Body of pancreas (tissue), 4 donors: ENCODE results near the gene ADAMTSL2.

Experiments used
- POLR2A ChIP-seq, 3 donors: fragments of 450-650 bp; IDR thresholded peaks; one replicate each; pipeline ENCODE4 v1.6.1; 2016; ENCODE audit warnings: antibody characterized with exemption in 3 of 3, mild to moderate bottlenecking in 2 of 3
- TF ChIP-seq, protein P1 (sequence below), 7 experiments: fragments of 450-650 bp in 4 of 7; fragments of 200-600 bp in 3 of 7; sonication (generic) in 3 of 7; IDR thresholded peaks; one replicate each; pipeline ENCODE4 v1.5.1; 2016 to 2019; ENCODE audit warnings: antibody characterized with exemption in 7 of 7

DNA sequence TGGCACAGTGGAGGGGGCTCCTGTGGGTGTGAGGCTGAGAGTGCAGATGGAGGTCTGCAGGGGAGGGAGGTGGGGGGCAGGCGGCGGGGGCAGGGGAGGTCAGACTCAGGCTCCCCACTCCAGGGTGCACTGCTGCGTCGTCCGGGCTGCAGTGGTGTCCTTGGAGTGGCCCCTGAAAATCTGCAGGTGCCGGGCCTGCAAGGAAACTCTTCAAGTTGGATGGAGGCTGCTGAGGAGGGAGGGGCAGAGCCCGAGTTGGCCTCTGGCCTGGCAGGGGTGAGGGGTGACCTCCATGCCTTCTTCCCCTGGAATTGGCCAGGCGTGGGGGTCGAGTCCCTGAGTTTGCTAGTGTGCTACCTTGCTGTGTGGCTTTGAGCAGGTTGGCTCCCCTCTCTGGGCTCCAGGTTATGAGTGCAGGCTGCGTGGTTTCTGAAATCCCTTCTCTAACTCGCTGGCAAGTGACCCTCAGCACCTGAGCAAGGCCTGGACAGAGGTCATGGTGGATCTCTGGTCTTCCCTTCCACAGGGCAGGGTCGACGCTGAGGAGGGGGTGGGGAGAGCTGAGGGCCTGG is 888 bp downstream of the ADAMTSL2 start:
- TF ChIP-seq POLR2A (IDR thresholded peaks at IDR 0.05): no peak
- TF ChIP-seq, protein P1, sequence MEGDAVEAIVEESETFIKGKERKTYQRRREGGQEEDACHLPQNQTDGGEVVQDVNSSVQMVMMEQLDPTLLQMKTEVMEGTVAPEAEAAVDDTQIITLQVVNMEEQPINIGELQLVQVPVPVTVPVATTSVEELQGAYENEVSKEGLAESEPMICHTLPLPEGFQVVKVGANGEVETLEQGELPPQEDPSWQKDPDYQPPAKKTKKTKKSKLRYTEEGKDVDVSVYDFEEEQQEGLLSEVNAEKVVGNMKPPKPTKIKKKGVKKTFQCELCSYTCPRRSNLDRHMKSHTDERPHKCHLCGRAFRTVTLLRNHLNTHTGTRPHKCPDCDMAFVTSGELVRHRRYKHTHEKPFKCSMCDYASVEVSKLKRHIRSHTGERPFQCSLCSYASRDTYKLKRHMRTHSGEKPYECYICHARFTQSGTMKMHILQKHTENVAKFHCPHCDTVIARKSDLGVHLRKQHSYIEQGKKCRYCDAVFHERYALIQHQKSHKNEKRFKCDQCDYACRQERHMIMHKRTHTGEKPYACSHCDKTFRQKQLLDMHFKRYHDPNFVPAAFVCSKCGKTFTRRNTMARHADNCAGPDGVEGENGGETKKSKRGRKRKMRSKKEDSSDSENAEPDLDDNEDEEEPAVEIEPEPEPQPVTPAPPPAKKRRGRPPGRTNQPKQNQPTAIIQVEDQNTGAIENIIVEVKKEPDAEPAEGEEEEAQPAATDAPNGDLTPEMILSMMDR (IDR thresholded peaks at IDR 0.05): no peak
